RWPE2 (cell line): ENCODE results near the gene KCNF1.

Experiments used
- ATAC-seq: fragments of 200-7000 bp; cut with Tn5 transposase; 3 replicates; pipeline ENCODE4 v1.9.1; 2021; ENCODE audit warnings: low read depth
- DNase-seq: peaks from one replicate; pipeline ENCODE4 v3.0.0-alpha.2; 2020; ENCODE audit warnings: low spot score
- H3K27ac ChIP-seq: fragments of 450-650 bp; 2 replicates; pipeline ENCODE4 v1.5.1; 2017; ENCODE audit warnings: mild to moderate bottlenecking; ENCODE audit not compliant: poor library complexity, severe bottlenecking
- H3K27me3 ChIP-seq: fragments of 250-450 bp; sonication (Bioruptor Pico); 2 replicates; pipeline ENCODE4 v1.5.1; 2021; ENCODE audit warnings: mild to moderate bottlenecking, moderate library complexity; ENCODE audit not compliant: insufficient read depth, poor library complexity, severe bottlenecking
- H3K36me3 ChIP-seq: fragments of 250-450 bp; sonication (Bioruptor Pico); 2 replicates; pipeline ENCODE4 v1.5.1; 2020; ENCODE audit warnings: low read depth, mild to moderate bottlenecking, moderate library complexity
- H3K4me1 ChIP-seq: fragments of 250-450 bp; sonication (Bioruptor Pico); 2 replicates; pipeline ENCODE4 v1.5.1; 2021; ENCODE audit warnings: mild to moderate bottlenecking, moderate library complexity; ENCODE audit not compliant: insufficient read depth, poor library complexity, severe bottlenecking
- H3K4me3 ChIP-seq: fragments of 250-450 bp; sonication (Bioruptor Pico); 2 replicates; pipeline ENCODE4 v1.5.1; 2021; ENCODE audit warnings: mild to moderate bottlenecking, moderate library complexity; ENCODE audit not compliant: severe bottlenecking
- H3K9me3 ChIP-seq: fragments of 250-450 bp; sonication (Bioruptor Pico); 2 replicates; pipeline ENCODE4 v1.5.1; 2021; ENCODE audit warnings: mild to moderate bottlenecking, moderate library complexity; ENCODE audit not compliant: severe bottlenecking
- CTCF ChIP-seq: fragments of 450-650 bp; IDR thresholded peaks from one replicate; pipeline ENCODE4 v1.5.1; 2017; ENCODE audit warnings: mild to moderate bottlenecking, moderate library complexity; ENCODE audit not compliant: poor library complexity, severe bottlenecking

The KCNF1 gene

GRCh38 chr2:10892796-10893350 is 18.9 kb upstream of the KCNF1 start:
- H3K36me3 ChIP-seq, result no peaks in the 10 kb centered on the region
- H3K9me3 ChIP-seq, result no peaks in the 10 kb centered on the region
- H3K27ac ChIP-seq, result no peak overlapping the region
- no peak for ATAC-seq
- H3K4me1 ChIP-seq, result no peaks in the 10 kb centered on the region
- H3K27me3 ChIP-seq, result no peaks in the 10 kb centered on the region
- no peak overlapping the region for H3K4me3 ChIP-seq
- DNase-seq, result no peak
- no peak for TF ChIP-seq CTCF

- H3K4me1 ChIP-seq, result no peaks in the 10 kb centered on the region
- no peaks in the 10 kb centered on the region for H3K27me3 ChIP-seq
- no peaks in the 10 kb centered on the region for H3K36me3 ChIP-seq
- no peak overlapping the region for H3K27ac ChIP-seq
- H3K9me3 ChIP-seq, result no peaks in the 10 kb centered on the region
- H3K4me3 ChIP-seq, result no peak overlapping the region
- no peak for TF ChIP-seq CTCF
- ATAC-seq, result no peak
- no peak for DNase-seq
These were observed 17.3 kb upstream of the KCNF1 start for GRCh38 chr2:10894264-10894935.

GRCh38 chr2:10895231-10895630 is 16.5 kb upstream of the KCNF1 start:
- Histone ChIP-seq H3K4me1 (no peaks in the 10 kb centered on the region), H3K27ac (no peak overlapping the region), H3K4me3 (no peak overlapping the region), H3K27me3 (no peaks in the 10 kb centered on the region), H3K9me3 (no peaks in the 10 kb centered on the region), H3K36me3 (no peaks in the 10 kb centered on the region)
- TF ChIP-seq CTCF, result no peak
- ATAC-seq (no peak), DNase-seq (no peak)

GRCh38 chr2:10897956-10898355 is 13.8 kb upstream of the KCNF1 start:
- ATAC-seq (no peak), DNase-seq (no peak)
- Histone ChIP-seq H3K4me3 (no peak overlapping the region), H3K36me3 (no peaks in the 10 kb centered on the region), H3K27ac (no peak overlapping the region), H3K27me3 (no peaks in the 10 kb centered on the region), H3K9me3 (no peaks in the 10 kb centered on the region), H3K4me1 (peaks cover 8% of the 10 kb centered on the region)
- TF ChIP-seq CTCF, result no peak
